ENCODE results near the gene NAT8.
"Not testable (repeated sequence)": the region's sequence is repeated elsewhere in the genome, so short reads cannot be mapped to it uniquely, and the experiment has no call there.

Gene NAT8

GRCh38 chr2:73669976-73670375, 27.8 kb upstream of the NAT8 start:
- H3K4me3 ChIP-seq (ENCODE audit: low read length); H3K36me3 ChIP-seq (ENCODE audit: control insufficient read depth, low read depth, low read length): not testable (repeated sequence)

GRCh38 chr2:73667239-73667638, 25.0 kb upstream of the NAT8 start:
- H3K36me3 ChIP-seq (ENCODE audit: control insufficient read depth, low read depth, low read length); H3K4me1 ChIP-seq (ENCODE audit: control insufficient read depth, low read depth, low read length); H3K27ac ChIP-seq (ENCODE audit: low read length); H3K9me3 ChIP-seq (ENCODE audit: control insufficient read depth, low read depth, low read length); H3K27me3 ChIP-seq (ENCODE audit: control insufficient read depth, insufficient read depth, low read length); H3K4me3 ChIP-seq (ENCODE audit: low read length); H3K9ac ChIP-seq (ENCODE audit: low read length): not testable (repeated sequence)

More at GRCh38 chr2:73669976-73670375, 27.8 kb upstream of the NAT8 start:
- not testable (repeated sequence) for H3K27me3 ChIP-seq (ENCODE audit: control insufficient read depth, insufficient read depth, low read length); H3K9ac ChIP-seq (ENCODE audit: low read length); H3K9me3 ChIP-seq (ENCODE audit: control insufficient read depth, low read depth, low read length); H3K4me1 ChIP-seq (ENCODE audit: control insufficient read depth, low read depth, low read length); H3K27ac ChIP-seq (ENCODE audit: low read length)

- Histone ChIP-seq H3K36me3 (ENCODE audit: control insufficient read depth, low read depth, low read length) (no peaks in the 10 kb centered on the region), H3K27ac (ENCODE audit: low read length) (no peak overlapping the region)
Observed at GRCh38 chr2:73654175-73654574, 12.0 kb upstream of the NAT8 start.

GRCh38 chr2:73652348-73652747, 10.1 kb upstream of the NAT8 start:
- Histone ChIP-seq H3K36me3 (ENCODE audit: control insufficient read depth, low read depth, low read length) (no peaks in the 10 kb centered on the region), H3K4me1 (ENCODE audit: control insufficient read depth, low read depth, low read length) (no peaks in the 10 kb centered on the region), H3K9ac (ENCODE audit: low read length) (no peak overlapping the region), H3K4me3 (ENCODE audit: low read length) (no peak overlapping the region), H3K27ac (ENCODE audit: low read length) (no peak overlapping the region), H3K9me3 (ENCODE audit: control insufficient read depth, low read depth, low read length) (no peaks in the 10 kb centered on the region), H3K27me3 (ENCODE audit: control insufficient read depth, insufficient read depth, low read length) (no peaks in the 10 kb centered on the region)

More at GRCh38 chr2:73654175-73654574, 12.0 kb upstream of the NAT8 start:
- Histone ChIP-seq H3K4me1 (ENCODE audit: control insufficient read depth, low read depth, low read length) (no peaks in the 10 kb centered on the region), H3K27me3 (ENCODE audit: control insufficient read depth, insufficient read depth, low read length) (no peaks in the 10 kb centered on the region), H3K9me3 (ENCODE audit: control insufficient read depth, low read depth, low read length) (no peaks in the 10 kb centered on the region), H3K9ac (ENCODE audit: low read length) (no peak overlapping the region), H3K4me3 (ENCODE audit: low read length) (no peak overlapping the region)

- Histone ChIP-seq H3K4me1 (ENCODE audit: control insufficient read depth, low read depth, low read length) (no peaks in the 10 kb centered on the region), H3K27ac (ENCODE audit: low read length) (no peak overlapping the region), H3K9me3 (ENCODE audit: control insufficient read depth, low read depth, low read length) (no peaks in the 10 kb centered on the region), H3K9ac (ENCODE audit: low read length) (no peak overlapping the region), H3K36me3 (ENCODE audit: control insufficient read depth, low read depth, low read length) (no peaks in the 10 kb centered on the region), H3K4me3 (ENCODE audit: low read length) (no peak overlapping the region), H3K27me3 (ENCODE audit: control insufficient read depth, insufficient read depth, low read length) (no peaks in the 10 kb centered on the region)
Observed at GRCh38 chr2:73651591-73652230, 9.5 kb upstream of the NAT8 start.

- H3K9ac ChIP-seq (ENCODE audit: low read length); H3K36me3 ChIP-seq (ENCODE audit: control insufficient read depth, low read depth, low read length); H3K9me3 ChIP-seq (ENCODE audit: control insufficient read depth, low read depth, low read length); H3K27ac ChIP-seq (ENCODE audit: low read length); H3K4me1 ChIP-seq (ENCODE audit: control insufficient read depth, low read depth, low read length); H3K27me3 ChIP-seq (ENCODE audit: control insufficient read depth, insufficient read depth, low read length); H3K4me3 ChIP-seq (ENCODE audit: low read length): not testable (repeated sequence)
Observed at GRCh38 chr2:73647690-73648089, 5.5 kb upstream of the NAT8 start.

GRCh38 chr2:73641767-73642062, 507 bp downstream of the NAT8 start:
- Histone ChIP-seq H3K4me1 (ENCODE audit: control insufficient read depth, low read depth, low read length) (no peaks in the 10 kb centered on the region), H3K27me3 (ENCODE audit: control insufficient read depth, insufficient read depth, low read length) (no peaks in the 10 kb centered on the region), H3K27ac (ENCODE audit: low read length) (no peak overlapping the region), H3K4me3 (ENCODE audit: low read length) (no peak overlapping the region), H3K9me3 (ENCODE audit: control insufficient read depth, low read depth, low read length) (peaks cover 8% of the 10 kb centered on the region), H3K36me3 (ENCODE audit: control insufficient read depth, low read depth, low read length) (no peaks in the 10 kb centered on the region), H3K9ac (ENCODE audit: low read length) (no peak overlapping the region)

- Histone ChIP-seq H3K27me3 (ENCODE audit: control insufficient read depth, insufficient read depth, low read length) (no peaks in the 10 kb centered on the region), H3K9ac (ENCODE audit: low read length) (no peak overlapping the region), H3K27ac (ENCODE audit: low read length) (no peak overlapping the region), H3K9me3 (ENCODE audit: control insufficient read depth, low read depth, low read length) (peaks cover 8% of the 10 kb centered on the region), H3K4me1 (ENCODE audit: control insufficient read depth, low read depth, low read length) (no peaks in the 10 kb centered on the region), H3K36me3 (ENCODE audit: control insufficient read depth, low read depth, low read length) (no peaks in the 10 kb centered on the region), H3K4me3 (ENCODE audit: low read length) (no peak overlapping the region)
Observed at GRCh38 chr2:73640946-73641766, 1.1 kb downstream of the NAT8 start.

- Histone ChIP-seq H3K27ac (ENCODE audit: low read length) (no peak overlapping the region), H3K9me3 (ENCODE audit: control insufficient read depth, low read depth, low read length) (peaks cover 8% of the 10 kb centered on the region), H3K36me3 (ENCODE audit: control insufficient read depth, low read depth, low read length) (no peaks in the 10 kb centered on the region), H3K4me1 (ENCODE audit: control insufficient read depth, low read depth, low read length) (no peaks in the 10 kb centered on the region), H3K9ac (ENCODE audit: low read length) (no peak overlapping the region), H3K27me3 (ENCODE audit: control insufficient read depth, insufficient read depth, low read length) (no peaks in the 10 kb centered on the region), H3K4me3 (ENCODE audit: low read length) (no peak overlapping the region)
Observed at GRCh38 chr2:73640511-73640911, 1.7 kb downstream of the NAT8 start.

GRCh38 chr2:73638429-73638828, 3.8 kb downstream of the NAT8 start:
- no peak overlapping the region for H3K9ac ChIP-seq (ENCODE audit: low read length)
- H3K4me3 ChIP-seq (ENCODE audit: low read length), result no peak overlapping the region
- H3K9me3 ChIP-seq (ENCODE audit: control insufficient read depth, low read depth, low read length), result peaks cover 8% of the 10 kb centered on the region
- no peaks in the 10 kb centered on the region for H3K27me3 ChIP-seq (ENCODE audit: control insufficient read depth, insufficient read depth, low read length)
- no peaks in the 10 kb centered on the region for H3K36me3 ChIP-seq (ENCODE audit: control insufficient read depth, low read depth, low read length)
- no peak overlapping the region for H3K27ac ChIP-seq (ENCODE audit: low read length)
- H3K4me1 ChIP-seq (ENCODE audit: control insufficient read depth, low read depth, low read length), result no peaks in the 10 kb centered on the region

- not testable (repeated sequence) for H3K27ac ChIP-seq (ENCODE audit: low read length); H3K36me3 ChIP-seq (ENCODE audit: control insufficient read depth, low read depth, low read length); H3K27me3 ChIP-seq (ENCODE audit: control insufficient read depth, insufficient read depth, low read length); H3K4me1 ChIP-seq (ENCODE audit: control insufficient read depth, low read depth, low read length); H3K9me3 ChIP-seq (ENCODE audit: control insufficient read depth, low read depth, low read length); H3K9ac ChIP-seq (ENCODE audit: low read length); H3K4me3 ChIP-seq (ENCODE audit: low read length)
Observed at GRCh38 chr2:73636977-73637376, 5.2 kb downstream of the NAT8 start.

- H3K27ac ChIP-seq (ENCODE audit: low read length); H3K4me3 ChIP-seq (ENCODE audit: low read length); H3K9me3 ChIP-seq (ENCODE audit: control insufficient read depth, low read depth, low read length); H3K27me3 ChIP-seq (ENCODE audit: control insufficient read depth, insufficient read depth, low read length); H3K36me3 ChIP-seq (ENCODE audit: control insufficient read depth, low read depth, low read length); H3K9ac ChIP-seq (ENCODE audit: low read length); H3K4me1 ChIP-seq (ENCODE audit: control insufficient read depth, low read depth, low read length): not testable (repeated sequence)
Observed at GRCh38 chr2:73630662-73631266, 11.5 kb downstream of the NAT8 start.

All from iPS-18a (cell line).